GM19328 (cell line): Measurements from ENCODE around the gene MMP11.

Experiments used
- ATAC-seq: cut with Tn5 transposase; IDR thresholded peaks from one replicate; pipeline ENCODE4 v1.9.1; 2021; ENCODE audit warnings: mild to moderate bottlenecking, moderate library complexity; ENCODE audit not compliant: unreplicated experiment

MMP11 gene

DNA sequence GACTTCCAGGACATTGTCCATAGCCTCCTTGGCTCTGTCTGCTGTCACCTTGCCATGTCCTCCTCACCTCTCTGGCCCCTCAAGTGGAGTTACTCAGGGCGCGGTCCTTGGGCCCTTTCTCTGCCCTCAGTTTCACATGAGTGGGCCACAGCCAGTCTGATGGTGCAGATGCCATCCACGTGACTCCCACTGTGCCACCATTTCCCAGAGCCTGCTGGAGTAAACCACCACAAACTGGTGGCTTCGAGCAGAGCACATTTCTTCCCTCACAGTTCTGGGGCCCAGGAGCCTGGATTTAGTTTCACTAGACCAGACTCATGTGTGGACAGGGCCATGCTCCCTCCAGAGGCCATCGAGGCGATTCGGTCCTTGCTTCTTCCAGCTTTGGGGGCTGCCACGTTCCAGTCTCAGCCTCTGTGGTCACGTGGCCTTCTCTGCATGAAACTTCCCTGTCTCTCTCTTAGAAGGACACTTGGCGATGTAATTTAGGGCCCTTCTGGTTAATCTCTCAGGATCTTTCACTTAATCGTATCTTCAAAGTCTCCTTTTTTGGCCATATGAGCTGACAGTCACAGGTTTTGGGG, 28.7 kb downstream of the MMP11 start:
- no peak for ATAC-seq

DNA sequence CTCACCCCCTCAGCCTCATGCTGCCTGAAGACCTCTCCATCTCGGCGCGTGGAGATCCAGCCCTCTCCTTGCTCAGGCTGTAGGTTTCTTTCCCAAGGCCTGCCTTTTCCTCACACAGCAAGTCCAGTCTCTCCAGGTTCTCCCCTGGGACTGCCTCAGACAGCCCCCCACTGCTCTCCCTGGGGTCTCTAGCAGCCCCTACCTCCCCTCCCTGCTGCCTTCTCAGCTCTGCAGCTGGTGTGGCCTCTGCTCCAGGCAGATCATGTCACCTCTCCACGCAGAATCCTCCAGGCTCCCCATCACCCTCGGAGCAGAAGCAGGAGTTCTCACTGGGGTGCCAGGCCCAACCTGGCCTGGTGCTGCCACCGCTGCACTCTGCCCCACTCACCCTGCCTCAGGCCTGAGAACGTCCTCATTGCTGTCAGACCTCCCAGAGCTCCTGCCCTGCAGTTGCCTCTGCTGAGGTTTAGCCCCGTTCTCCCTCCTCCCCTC, 29.3 kb downstream of the MMP11 start:
- no peak for ATAC-seq

DNA sequence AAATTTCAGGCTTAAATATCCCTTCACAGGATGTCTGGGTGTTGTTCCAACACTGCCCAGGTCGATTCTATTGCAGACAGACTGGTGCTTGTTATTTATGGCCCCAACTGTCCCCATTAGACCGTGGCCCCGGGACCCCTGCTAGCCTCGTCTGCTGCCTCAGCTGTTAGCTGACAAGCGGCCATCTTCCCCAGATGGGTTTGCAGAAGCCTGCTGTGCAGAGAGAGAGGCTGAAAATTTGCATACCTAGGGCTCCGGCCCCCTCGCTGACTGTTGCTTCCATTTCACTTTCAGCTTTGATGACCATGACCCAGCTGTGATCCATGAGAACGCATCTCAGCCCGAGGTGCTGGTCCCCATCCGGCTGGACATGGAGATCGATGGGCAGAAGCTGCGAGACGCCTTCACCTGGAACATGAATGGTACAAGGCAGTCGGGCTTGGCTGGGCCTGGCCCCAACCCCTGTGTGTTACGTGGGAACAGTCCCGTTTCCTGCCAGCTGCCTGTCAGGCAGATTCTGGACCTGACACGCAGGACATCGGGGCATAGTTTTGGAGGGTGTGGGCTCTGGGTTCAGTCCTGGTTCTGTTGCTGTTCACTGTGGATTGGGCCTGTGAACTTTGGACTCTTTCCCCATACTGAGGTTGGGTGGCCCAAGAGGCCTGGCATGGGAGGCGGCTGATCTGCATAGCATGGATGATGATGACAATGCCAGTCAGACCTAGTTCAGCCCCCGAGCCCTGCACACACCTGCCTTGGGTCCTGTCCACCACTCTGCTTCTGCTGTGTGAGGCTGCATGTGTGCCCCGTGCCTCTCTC, 30.6 kb downstream of the MMP11 start:
- ATAC-seq: no peak

DNA sequence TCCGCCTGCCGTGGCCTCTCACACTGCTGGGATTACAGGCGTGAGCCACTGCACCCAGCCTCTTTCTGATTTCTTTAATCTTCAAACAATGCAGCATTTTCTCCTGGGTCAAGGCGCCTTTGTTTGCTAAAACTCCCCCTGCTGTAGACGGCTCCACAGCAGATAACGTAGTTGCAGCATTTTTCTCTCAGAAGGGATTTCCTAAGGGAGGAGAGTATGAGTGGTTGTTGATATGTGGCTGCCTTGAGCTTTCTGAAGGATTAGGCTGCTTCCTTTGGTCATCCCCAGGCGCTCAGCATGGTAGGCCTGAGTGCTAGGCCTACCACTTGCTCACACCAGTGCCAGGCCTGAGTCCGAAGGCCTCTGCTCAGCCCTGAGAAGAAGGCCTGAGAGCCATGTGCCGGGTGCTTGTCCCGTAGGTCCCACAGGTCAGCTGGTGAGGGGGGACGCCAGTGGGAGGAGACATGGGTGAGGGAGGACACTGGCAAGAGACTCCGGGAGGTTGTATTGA, 32.2 kb downstream of the MMP11 start:
- no peak for ATAC-seq

DNA sequence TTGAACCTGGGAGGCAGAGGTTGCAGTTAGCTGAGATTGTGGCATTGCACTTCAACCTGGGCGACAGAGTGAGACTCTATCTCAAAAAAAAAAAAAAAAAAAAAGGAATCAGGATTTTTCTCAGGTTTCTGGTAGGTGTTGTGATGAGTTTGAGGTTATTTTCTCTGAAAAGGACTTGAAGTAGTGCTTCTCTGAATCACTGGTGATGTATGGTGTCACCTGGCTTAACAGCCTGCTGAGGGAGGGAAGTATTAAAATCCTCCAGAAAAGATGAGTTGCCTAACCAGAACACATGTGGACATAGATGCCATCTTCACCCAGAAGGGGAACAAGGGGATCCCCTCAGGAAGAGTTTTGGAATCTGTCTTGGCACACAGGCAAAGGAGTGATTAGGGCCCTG, 34.2 kb downstream of the MMP11 start:
- ATAC-seq: no peak

DNA sequence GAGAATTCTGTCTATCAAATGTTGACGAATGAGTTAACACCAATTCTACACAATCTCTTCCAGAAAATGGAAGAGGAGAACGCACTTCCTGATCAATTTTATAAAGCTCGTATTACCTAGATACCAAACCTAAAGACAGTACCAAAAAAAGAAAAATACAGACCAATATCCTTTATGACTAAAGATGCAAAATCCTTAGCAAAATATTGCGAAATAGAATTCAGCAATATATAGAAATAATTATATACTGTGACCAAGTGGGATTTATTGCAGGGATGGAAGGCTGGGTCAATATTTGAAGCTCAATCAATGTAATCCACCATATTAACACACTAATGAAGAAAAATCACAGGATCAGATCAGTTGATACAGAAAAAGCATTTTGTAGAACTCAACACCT, 39.7 kb downstream of the MMP11 start:
- no peak for ATAC-seq

DNA sequence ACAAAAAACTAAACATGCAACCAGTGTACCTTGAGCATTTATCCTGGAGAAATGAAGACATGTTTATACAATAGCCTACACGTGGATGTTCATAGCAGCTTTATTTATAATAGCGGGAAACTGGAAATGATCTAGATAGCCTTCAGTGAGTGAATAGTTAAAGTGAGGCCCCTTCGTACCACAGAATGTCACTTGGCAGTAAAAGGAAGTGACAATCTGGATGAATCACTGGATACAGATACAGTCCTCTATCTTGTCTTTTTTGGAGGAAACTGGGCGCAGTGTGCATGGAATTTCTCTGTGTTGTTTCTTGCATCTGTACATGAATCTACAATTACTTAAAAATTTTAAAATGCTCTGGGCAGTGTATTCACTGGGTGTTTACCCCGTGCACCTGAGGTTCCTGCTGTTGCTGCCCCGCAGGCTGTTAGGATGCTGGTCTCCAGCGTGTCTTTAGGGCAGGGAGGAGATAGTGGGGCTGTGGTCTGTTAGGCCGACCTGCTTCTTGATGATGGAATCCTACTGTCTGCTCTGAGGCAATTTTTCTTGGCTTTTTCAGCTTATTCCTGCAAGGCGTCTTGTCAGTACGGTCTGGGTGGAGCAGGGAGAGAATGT, 43.0 kb downstream of the MMP11 start:
- no peak for ATAC-seq

DNA sequence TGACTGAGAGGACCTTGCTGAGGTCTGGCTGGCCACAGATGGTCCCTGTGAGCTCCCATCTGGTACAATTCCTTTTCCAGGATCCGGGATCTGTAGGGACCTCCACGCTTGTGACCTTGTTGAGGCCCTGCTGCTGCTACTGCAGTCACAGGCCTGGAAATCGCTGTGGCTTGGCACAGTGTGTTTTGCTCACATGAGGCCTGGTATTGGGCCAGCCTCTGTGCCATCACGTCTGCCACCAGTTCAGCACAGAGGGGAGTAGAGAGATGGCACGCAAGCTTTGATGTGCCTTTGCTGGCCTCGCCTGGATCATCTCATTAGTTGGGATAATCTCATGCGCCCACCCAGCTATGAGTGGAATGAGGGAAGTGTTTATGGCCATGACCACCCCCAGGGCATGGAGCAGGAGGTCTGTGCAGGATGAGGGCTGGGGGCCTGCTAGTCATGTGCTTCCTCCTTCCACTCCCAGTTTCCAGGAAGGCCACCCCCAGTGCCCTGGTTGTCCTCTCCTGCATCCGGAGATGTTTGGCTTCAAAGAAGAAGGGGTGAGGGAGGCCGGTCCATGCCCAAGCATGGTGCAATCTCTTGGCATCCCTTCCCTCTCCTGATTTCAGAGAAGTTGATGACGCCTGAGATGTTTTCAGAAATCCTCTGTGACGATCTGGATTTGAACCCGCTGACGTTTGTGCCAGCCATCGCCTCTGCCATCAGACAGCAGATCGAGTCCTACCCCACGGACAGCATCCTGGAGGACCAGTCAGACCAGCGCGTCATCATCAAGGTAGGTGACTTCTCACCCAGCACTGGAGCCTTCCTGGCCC, 43.7 kb downstream of the MMP11 start:
- ATAC-seq: no peak

DNA sequence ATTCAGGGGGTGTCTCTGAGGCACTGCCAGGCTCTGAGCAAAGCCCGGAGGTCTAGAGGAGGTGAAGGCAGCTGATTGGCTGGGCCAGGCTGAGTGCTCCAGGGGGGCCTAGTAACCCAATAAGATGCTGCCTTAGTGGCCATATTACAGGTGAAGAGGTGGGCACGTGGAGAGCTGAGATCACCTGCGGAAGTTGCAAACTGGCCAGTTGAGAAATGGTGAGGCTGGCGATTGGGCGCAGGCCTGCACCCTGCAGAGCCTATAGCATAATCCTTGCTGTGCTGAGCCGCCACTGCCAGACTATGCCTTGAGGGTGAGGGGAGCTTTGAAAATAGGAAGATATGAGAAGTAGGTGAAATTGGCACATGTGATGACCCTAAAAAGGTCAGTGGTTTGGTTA, 44.5 kb downstream of the MMP11 start:
- ATAC-seq: no peak

DNA sequence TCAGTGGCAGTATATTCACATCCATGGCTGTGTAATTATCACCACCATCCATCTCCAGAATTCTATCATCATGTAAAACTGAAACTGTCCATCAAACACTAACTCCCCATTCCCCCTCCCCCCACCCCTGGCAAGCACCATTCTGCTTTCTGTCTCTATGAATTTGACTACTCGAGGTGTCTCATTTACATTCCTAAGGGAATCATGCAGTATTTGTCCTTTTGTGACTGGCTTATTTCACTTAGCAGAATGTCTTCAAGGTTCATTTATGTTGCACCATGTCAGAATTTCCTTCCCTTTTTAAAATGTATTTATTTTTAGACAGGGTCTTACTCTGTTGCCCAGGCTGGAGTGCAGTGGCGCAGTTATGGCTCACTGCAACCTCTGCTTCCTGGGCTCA, 45.9 kb downstream of the MMP11 start:
- no peak for ATAC-seq

DNA sequence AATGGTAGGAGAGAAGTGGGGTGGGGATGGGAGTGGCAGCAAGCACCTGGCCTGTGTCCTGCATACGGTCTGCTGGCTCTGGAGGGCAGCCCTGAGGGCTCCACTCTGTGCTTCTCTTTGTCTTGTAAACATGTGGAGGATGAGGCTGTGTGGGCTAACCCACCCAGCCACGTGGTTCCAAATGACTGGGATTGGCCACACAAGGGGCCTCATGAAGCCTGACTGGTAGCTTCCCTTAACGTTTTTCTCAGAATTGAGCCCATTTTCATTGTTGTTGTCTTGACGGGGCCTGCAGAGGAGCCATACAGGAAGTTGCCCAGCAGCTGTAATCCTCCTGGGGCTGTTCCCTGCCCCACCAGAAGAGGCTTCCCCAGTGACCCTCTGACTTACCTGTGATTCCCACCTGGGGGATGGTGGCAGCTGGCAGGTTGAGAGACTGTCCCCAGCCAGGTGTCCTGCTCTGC, 48.1 kb downstream of the MMP11 start:
- ATAC-seq: no peak

DNA sequence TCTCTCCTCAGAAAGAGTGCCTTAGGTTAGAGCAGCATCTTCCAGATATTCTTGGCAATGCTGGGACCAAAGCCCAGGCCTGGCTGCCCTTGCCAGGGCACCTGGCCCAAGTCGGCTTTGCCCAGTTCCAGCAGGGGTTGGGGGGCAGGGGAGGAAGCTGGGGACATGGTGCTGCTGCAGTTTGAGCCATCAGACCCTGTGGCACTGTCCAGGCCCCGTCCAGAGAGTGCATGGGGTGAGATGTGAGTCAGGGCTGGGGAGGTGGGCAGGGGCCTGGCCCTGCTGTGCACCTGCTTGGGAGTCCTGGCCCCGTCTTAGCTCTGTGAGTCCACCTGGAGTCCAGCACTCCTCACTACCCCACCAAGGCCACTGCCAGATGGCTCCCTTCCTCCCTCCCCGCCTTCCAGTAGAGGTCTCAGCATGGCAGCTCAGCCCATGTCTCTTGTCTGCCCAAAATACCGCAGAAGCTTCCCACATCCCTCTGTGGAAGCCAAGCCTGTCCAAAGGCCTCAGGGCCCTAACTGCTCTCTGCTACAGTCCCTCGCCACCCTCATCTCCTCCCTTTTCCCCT, 49.5 kb downstream of the MMP11 start:
- no peak for ATAC-seq

DNA sequence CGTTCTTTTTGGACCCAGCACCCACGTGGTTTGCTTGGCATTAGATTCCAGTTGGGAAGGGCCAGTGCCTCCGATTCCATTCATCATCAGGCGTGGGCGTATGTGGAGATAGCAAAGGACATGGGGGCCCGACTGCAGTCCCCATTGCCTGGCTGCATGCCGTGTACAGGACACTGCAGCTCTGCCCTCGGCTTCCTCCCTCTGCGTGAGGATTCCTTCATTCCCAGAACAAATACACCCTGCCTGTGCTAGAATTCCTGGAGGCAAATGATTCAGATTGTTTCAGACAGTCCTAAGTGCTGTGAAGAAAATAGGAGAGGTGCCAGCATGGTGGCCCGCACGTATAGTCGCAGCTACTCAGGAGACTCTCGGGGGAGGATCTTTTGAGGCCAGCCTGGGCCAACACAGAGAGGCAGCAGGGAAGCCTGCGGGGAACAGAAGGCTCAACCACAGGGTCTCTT, 50.7 kb downstream of the MMP11 start:
- ATAC-seq: no peak

DNA sequence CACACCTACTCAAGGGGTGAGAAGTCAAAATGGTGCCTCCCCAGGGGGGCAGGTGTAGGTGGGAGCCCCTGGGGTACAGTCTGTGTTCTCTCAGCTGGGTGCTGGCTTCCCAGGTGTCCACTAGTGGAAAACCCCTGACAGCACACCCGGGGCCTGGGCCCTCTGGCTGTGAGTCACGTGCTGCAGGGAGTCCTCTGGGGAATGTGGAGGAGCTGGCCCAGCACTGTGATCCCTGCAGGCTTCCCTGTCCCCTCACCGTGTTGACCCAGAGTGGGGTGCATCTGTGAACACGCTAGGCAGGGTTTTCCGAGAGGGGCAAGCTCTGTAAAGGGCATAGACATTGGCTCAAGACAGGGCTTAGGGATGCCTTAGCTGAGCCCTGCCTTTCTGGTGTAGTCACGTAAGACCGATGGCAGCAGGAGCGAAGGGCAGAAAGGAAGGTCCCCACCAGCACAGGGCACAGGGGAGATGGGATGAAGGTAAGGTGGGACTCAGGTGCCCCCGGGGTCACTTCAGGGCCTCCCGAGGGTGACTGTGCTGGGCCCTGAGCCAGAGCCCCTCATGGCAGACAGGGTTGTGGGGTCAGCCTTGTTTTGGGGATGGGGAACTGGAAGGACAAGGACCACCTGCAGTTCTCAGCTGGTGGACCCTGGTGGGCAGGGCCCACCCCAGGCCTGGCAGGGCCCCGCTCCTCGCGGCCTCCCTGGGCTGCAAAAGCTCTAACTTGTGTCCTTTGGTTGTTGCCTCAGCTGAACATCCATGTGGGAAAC, 52.0 kb downstream of the MMP11 start:
- ATAC-seq: no peak

DNA sequence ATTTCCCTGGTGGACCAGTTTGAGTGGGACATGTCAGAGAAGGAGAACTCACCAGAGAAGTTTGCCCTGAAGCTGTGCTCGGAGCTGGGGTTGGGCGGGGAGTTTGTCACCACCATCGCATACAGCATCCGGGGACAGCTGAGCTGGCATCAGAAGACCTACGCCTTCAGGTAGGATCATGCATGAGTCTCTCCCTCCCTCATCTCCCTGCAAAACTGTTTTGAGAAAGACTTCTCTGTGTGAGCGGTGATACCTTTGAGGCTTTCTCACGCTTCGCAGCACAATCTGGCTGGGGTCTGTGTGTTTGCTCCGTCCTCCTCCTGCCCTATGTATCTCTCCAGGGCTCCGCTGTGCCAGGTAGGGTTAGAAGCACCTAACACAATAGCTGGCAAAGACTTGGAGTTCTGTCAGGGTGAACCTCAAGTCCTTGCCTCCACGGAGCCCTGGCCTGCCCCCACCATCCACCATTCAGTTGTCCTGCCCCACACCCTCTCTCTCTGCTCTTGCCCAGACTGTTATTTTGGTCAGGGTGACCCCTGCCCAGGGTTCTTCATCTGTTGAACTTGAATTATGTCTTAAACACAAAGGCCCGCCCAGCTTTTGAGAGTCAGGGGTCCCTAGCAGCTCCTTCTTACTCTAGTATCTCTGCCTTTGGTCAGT, 52.7 kb downstream of the MMP11 start:
- no peak for ATAC-seq

DNA sequence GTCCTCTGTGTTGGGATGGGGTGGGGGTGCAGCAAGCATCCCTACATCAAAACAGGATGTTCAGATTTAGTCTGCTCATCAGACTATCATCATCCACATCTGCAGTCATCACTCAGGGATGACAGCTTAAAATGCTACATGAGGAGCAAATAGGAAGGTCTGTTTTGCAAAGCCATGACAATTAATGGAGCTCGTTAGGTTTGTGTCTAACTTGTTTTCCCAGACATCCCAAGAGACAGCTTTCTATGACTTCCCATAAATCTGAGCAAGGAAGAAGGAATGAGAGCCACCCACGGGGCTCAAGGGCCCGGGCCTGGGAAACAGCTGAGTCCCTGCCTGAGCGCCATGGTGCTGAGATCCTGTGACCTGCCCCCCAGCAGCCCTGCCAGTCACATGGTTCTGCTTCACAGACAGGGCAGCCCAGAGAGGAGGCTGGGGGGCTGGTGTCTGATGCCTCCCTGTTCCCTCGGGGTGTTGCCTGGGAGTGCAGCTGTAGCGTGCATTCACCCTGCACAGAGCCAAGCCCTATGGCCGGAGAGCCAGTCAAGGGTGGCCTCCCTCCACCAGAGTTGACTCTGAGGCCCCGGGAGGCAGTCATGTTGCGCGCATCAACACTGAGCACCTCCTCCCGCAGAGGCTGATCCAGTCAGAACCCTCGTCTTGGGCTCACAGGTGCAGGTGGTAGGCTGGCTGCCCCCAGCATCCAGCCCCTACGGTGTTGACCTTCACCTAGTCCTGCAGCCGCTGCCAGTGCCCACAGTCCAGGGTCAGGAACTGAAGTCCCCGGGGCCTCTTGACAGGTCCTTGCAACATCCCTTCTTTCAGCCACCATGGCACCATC, 54.1 kb downstream of the MMP11 start:
- ATAC-seq: no peak

DNA sequence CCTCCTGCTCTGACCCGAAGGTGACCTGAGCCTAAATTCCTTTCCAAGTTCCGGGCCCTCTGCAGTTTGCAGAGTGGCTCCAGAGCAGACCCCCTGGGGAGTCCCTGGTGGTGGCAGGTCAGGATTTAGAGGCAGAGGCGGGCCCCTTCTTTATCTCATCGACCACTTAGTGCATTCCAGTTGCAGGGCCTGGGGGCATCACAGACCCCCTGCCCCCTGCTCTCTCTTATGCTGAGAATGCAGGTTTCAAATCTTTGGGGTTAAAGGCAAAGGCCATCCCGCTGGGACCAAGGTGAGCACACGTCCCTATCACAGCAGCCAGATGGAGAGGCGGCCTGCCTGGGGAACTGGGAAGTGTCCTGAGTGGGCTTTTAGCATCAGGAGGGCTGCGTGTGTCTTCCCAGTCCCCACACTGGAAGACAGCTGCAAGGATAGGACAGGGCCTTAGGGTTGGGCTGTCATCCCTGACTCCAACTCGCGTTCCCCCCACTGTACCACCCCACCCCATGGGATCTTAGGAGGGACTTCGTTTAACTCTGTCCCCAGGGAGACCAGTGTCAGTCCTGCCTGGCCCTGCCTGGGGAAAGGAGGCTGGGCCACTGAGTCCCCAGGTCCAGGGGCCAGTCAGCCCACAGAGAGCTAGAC, 54.8 kb downstream of the MMP11 start:
- ATAC-seq: no peak
